PC-3 (cell line): ENCODE data around the gene CENPO. TPM values are rescaled to one million over a fixed set of nuclear protein-coding genes. Genes with fewer than 3 reads are reported as not detected.

Source experiments
- ATAC-seq: fragments of 200-7000 bp; cut with Tn5 transposase; 2 replicates; pipeline ENCODE4 v1.9.1; 2020; ENCODE audit warnings: mild to moderate bottlenecking, moderate library complexity
- BruUV-seq: library from RNA; stranded (reverse); fragments of 400-500 nt; replicated peaks from 2 replicates; lab custom pipeline; 2021; lab: Mats Ljungman, UMichigan
- CTCF ChIA-PET: fragments of 300-600 bp; sonication (Branson Sonifier 250); formaldehyde crosslinking; loops from one replicate; lab custom pipeline; 2022; ENCODE audit warnings: antibody characterized with exemption; lab: Charles Lee
- POLR2A ChIA-PET: fragments of 300-600 bp; sonication (Branson Sonifier 250); formaldehyde crosslinking; loops from one replicate; lab custom pipeline; 2022; ENCODE audit warnings: antibody characterized with exemption; ENCODE audit not compliant: unreplicated experiment; lab: Charles Lee
- DNase-seq: peaks from one replicate; pipeline ENCODE4 v3.0.0-alpha.2; 2015
- H2AFZ ChIP-seq: fragments of 300-600 bp; sonication (generic); 2 replicates; pipeline ENCODE4 v1.6.0; 2016; ENCODE audit warnings: antibody characterized with exemption, low read length
- H3F3A ChIP-seq: fragments of 300-600 bp; sonication (generic); one replicate; pipeline ENCODE4 v1.6.0; 2017; ENCODE audit warnings: antibody characterized with exemption, low read length, control low read depth, mild to moderate bottlenecking; ENCODE audit not compliant: unreplicated experiment
- H3K27ac ChIP-seq: fragments of 300-600 bp; sonication (generic); 2 replicates; pipeline ENCODE4 v1.5.1; 2016; ENCODE audit warnings: mild to moderate bottlenecking, low read length
- H3K27me3 ChIP-seq: fragments of 300-600 bp; sonication (generic); 2 replicates; pipeline ENCODE4 v1.6.1; 2016; ENCODE audit warnings: low read length, mixed read lengths
- H3K36me3 ChIP-seq: fragments of 300-600 bp; sonication (generic); 2 replicates; pipeline ENCODE4 v1.6.1; 2016; ENCODE audit warnings: low read depth, mixed run types, low read length, mixed read lengths
- H3K4me1 ChIP-seq: fragments of 300-600 bp; sonication (generic); 2 replicates; pipeline ENCODE4 v1.5.1; 2016; ENCODE audit warnings: low read length; ENCODE audit not compliant: insufficient read depth
- H3K4me2 ChIP-seq: fragments of 300-600 bp; sonication (generic); 2 replicates; pipeline ENCODE4 v1.6.0; 2016; ENCODE audit warnings: low read length
- H3K4me3 ChIP-seq: fragments of 300-600 bp; sonication (generic); 2 replicates; pipeline ENCODE4 v1.5.1; 2016; ENCODE audit warnings: mild to moderate bottlenecking, low read length, mixed read lengths
- H3K79me2 ChIP-seq: fragments of 300-600 bp; sonication (generic); 2 replicates; pipeline ENCODE4 v1.6.1; 2017; ENCODE audit warnings: low read length, mixed read lengths
- H3K9ac ChIP-seq: fragments of 300-600 bp; sonication (generic); 2 replicates; pipeline ENCODE4 v1.6.0; 2016; ENCODE audit warnings: mild to moderate bottlenecking, low read length
- H3K9me2 ChIP-seq: fragments of 300-600 bp; sonication (generic); replicated peaks from 2 replicates; pipeline ENCODE4 v1.6.1; 2016; ENCODE audit warnings: mixed run types, low read length, mixed read lengths
- H3K9me3 ChIP-seq: fragments of 300-600 bp; sonication (generic); 2 replicates; pipeline ENCODE4 v1.6.1; 2016; ENCODE audit warnings: low read length, mixed read lengths
- H4K20me1 ChIP-seq: fragments of 300-600 bp; sonication (generic); 2 replicates; pipeline ENCODE4 v1.6.1; 2016; ENCODE audit warnings: low read length, mixed read lengths
- EZH2 ChIP-seq: fragments of 300-600 bp; sonication (generic); IDR thresholded peaks from one replicate; pipeline ENCODE4 v1.6.1; 2017; ENCODE audit warnings: antibody characterized with exemption, mild to moderate bottlenecking, low read length; ENCODE audit not compliant: unreplicated experiment
- EZH2phosphoT487 ChIP-seq: fragments of 300-600 bp; sonication (generic); IDR thresholded peaks from 2 replicates; pipeline ENCODE4 v1.6.1; 2018; ENCODE audit warnings: mild to moderate bottlenecking, antibody characterized with exemption, low read length, borderline replicate concordance
- intact Hi-C: fragments of 100-400 bp; cut with micrococcal nuclease; formaldehyde crosslinking; loops from 2 replicates; pipeline ENCODE4 v1.9.0; 2023
- total RNA-seq: library from RNA; depleted of rRNA; stranded (reverse); fragments of >200 nt; gene quantifications from 2 replicates; pipeline ENCODE4 v1.2.3, GENCODE V29; 2014
- TF ChIP-seq, protein P1 (sequence below): fragments of 300-600 bp; sonication (generic); conservative IDR thresholded peaks from 2 replicates; pipeline ENCODE4 v1.5.1; 2017; ENCODE audit warnings: antibody characterized with exemption, low read depth, mild to moderate bottlenecking, low read length

The CENPO gene
- total RNA-seq, 1 experiment from 2014 or later = 41.4 TPM

DNA sequence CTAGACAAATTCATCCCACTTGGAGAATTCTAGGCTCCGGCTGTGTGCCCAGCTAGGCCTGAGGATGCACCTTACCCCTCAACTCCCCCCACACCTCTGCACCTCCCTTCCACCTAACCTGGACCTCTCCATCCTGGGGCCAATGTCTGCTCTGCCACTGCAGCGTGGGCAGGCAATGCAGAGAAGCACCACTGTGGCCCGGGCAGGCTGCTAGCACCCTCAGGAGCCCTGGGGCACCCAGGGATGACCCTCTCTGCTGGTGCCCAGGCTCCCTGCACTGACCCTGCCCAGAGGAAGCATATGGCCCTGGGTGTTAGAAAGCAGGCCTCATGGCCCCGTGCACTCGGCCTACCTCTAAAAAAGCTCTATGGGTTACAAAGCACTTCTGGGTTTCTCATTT, 77.2 kb downstream of the CENPO start:
- TF ChIP-seq, protein P1, sequence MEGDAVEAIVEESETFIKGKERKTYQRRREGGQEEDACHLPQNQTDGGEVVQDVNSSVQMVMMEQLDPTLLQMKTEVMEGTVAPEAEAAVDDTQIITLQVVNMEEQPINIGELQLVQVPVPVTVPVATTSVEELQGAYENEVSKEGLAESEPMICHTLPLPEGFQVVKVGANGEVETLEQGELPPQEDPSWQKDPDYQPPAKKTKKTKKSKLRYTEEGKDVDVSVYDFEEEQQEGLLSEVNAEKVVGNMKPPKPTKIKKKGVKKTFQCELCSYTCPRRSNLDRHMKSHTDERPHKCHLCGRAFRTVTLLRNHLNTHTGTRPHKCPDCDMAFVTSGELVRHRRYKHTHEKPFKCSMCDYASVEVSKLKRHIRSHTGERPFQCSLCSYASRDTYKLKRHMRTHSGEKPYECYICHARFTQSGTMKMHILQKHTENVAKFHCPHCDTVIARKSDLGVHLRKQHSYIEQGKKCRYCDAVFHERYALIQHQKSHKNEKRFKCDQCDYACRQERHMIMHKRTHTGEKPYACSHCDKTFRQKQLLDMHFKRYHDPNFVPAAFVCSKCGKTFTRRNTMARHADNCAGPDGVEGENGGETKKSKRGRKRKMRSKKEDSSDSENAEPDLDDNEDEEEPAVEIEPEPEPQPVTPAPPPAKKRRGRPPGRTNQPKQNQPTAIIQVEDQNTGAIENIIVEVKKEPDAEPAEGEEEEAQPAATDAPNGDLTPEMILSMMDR = no peak
- no peak for TF ChIP-seq EZH2phosphoT487
- TF ChIP-seq EZH2 = no peak
- Histone ChIP-seq H3K4me2 (no peak overlapping the region), H3K36me3 (no peaks in the 10 kb centered on the region; the same call in 1 of the 2 replicates), H4K20me1 (no peaks in the 10 kb centered on the region), H3K27me3 (no peaks in the 10 kb centered on the region), H3K9ac (no peak overlapping the region), H3K9me2 (no peaks in the 10 kb centered on the region), H3K27ac (no peak overlapping the region), H3K9me3 (no peaks in the 10 kb centered on the region), H2AFZ (no peak overlapping the region), H3F3A (no peaks in the 10 kb centered on the region), H3K4me3 (no peak overlapping the region), H3K79me2 (no peaks in the 10 kb centered on the region), H3K4me1 (no peaks in the 10 kb centered on the region)
- ChIA-PET POLR2A (no interaction called here), CTCF (no interaction called here)
- no TSS peak for BruUV-seq
- intact Hi-C loops = no loop called here
- DNase-seq = no peak
- ATAC-seq = no peak

DNA sequence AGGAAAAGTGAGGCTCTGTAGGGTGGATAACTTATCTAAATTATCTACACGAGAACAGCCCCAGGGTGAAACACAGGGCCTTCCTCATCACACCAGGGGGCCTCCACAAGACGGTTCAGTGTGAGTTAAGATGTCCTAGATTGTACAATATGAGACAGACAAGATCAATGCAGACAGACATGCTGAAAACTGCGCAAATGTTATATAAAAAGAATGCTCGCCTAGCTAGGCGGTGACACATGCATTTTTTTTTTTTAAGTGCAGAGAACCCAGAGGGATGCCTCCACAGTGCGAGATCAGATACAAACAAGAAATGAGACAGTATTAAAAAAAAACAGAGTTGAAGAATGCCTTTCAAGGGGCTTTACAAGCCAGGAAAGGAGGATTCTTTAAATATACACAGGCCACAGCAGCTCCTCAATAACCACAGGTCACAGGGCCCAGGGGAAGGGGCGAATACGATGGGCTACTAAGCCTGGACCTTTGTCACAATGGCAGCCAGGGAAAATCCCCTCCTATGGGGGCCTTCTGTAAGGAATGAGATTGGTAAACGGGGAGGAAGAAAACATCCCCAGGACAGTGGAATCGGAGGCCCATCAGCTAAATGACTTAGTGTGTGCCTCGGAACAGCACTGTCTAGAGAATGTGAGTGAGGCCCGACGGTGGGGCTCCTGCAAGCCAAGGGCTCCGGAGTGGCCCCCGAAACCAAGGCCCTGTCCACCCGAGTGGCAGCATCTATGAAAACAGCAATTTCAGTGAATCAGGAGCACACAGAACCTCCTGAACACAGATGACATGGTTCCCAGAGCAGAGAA, 77.9 kb downstream of the CENPO start:
- no peaks in the 10 kb centered on the region; the same call in 1 of the 2 replicates for H3K36me3 ChIP-seq
- no peaks in the 10 kb centered on the region for H3K4me1 ChIP-seq
- H2AFZ ChIP-seq = no peak overlapping the region
- BruUV-seq = no TSS peak
- POLR2A ChIA-PET = no interaction called here
- H3K4me3 ChIP-seq = no peak overlapping the region
- H3K27me3 ChIP-seq = no peaks in the 10 kb centered on the region
- H3K79me2 ChIP-seq = no peaks in the 10 kb centered on the region
- no peaks in the 10 kb centered on the region for H4K20me1 ChIP-seq
- no peak overlapping the region for H3K27ac ChIP-seq
- H3K9me2 ChIP-seq = no peaks in the 10 kb centered on the region
- ATAC-seq (no peak), DNase-seq (no peak)
- no peak overlapping the region for H3K9ac ChIP-seq
- H3K4me2 ChIP-seq = no peak overlapping the region
- CTCF ChIA-PET = no interaction called here
- H3F3A ChIP-seq = no peaks in the 10 kb centered on the region
- H3K9me3 ChIP-seq = no peaks in the 10 kb centered on the region
- TF ChIP-seq EZH2 = no peak
- TF ChIP-seq EZH2phosphoT487 = no peak
- TF ChIP-seq, protein P1 = no peak
- intact Hi-C loops = no loop called here

DNA sequence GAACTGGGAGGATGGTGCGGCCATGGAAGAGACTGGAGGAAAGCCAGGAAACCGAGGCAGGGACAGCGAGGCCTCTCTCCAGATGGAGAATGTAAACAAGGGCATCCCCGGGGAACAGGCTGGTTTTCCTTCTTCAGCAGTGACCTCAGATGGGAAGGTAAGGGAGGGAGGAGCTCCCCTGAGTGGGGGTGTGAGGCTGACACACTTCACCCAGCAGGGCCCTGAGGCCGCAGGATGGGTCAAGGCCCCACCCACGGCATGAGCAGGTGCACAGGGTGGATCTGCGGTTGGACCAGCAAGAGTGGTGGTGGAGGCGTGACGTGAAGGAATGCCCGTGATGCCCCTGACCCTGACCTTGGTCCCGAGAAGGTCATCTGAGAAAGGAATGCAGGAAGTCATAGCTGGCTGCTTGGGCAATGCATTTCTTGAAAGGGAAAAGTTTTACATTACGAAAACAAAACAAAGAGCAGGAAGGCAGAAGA, 78.7 kb downstream of the CENPO start:
- POLR2A ChIA-PET = no interaction called here
- DNase-seq = no peak
- intact Hi-C loops = no loop called here

More for the DNA sequence above, 78.7 kb downstream of the CENPO start:
- Histone ChIP-seq H3K79me2 (no peaks in the 10 kb centered on the region), H3K9me2 (no peaks in the 10 kb centered on the region), H3K27me3 (no peaks in the 10 kb centered on the region), H3K36me3 (no peaks in the 10 kb centered on the region; the same call in 1 of the 2 replicates), H2AFZ (no peak overlapping the region), H3K9me3 (no peaks in the 10 kb centered on the region), H3K4me3 (no peak overlapping the region), H3K4me2 (no peak overlapping the region), H3K27ac (no peak overlapping the region), H3K4me1 (no peaks in the 10 kb centered on the region), H3K9ac (no peak overlapping the region), H4K20me1 (no peaks in the 10 kb centered on the region), H3F3A (no peaks in the 10 kb centered on the region)
- BruUV-seq = no TSS peak
- TF ChIP-seq EZH2 = no peak
- TF ChIP-seq, protein P1 = no peak
- TF ChIP-seq EZH2phosphoT487 = no peak
- CTCF ChIA-PET = no interaction called here
- no peak for ATAC-seq
